ENCODE results near the gene TMEM11. TPM values are rescaled to one million over a fixed set of nuclear protein-coding genes. Genes with fewer than 3 reads are reported as not detected.

Gene TMEM11
- total and polyA plus RNA-seq, 7 donors = 52.9 to 159 (median 78.4) TPM

- H3K4me3 ChIP-seq = no peak overlapping the region
- ATAC-seq = no peak
- intact Hi-C loops (cut with DNase I) = no loop called here
- peaks cover 0 to 9% of the 10 kb centered on the region in 2 donors for H3K36me3 ChIP-seq (ENCODE audit: insufficient read depth in 1 of 2, low read depth in 1 of 2)
- no peak for TF ChIP-seq CTCF (IDR thresholded peaks at IDR 0.05)
- DNase-seq = no peak
- no peaks in the 10 kb centered on the region for H3K27me3 ChIP-seq (ENCODE audit: insufficient read depth in 3 of 3, low read length in 2 of 3)
- H3K27ac ChIP-seq = no peak overlapping the region
- H3K9me3 ChIP-seq = no peaks in the 10 kb centered on the region
- peaks cover 27% of the 10 kb centered on the region for H3K4me1 ChIP-seq
- WGBS, 3 donors = 93 to 95% (median 95%) methylated on average over 13 of the region's 13 CpGs
Observed at GRCh38 chr17:21177854-21178600, 35.9 kb downstream of the TMEM11 start.

- TF ChIP-seq CTCF (IDR thresholded peaks at IDR 0.05) = no peak
- DNase-seq (no peak), ATAC-seq (no peak)
- H3K27me3 ChIP-seq (ENCODE audit: insufficient read depth in 3 of 3, low read length in 2 of 3) = no peaks in the 10 kb centered on the region
- H3K4me1 ChIP-seq = peaks cover 27% of the 10 kb centered on the region
- no peaks in the 10 kb centered on the region for H3K9me3 ChIP-seq
- H3K4me3 ChIP-seq = no peak overlapping the region
- H3K27ac ChIP-seq = no peak overlapping the region
- H3K36me3 ChIP-seq (ENCODE audit: insufficient read depth in 1 of 2, low read depth in 1 of 2) = peaks cover 0 to 15% of the 10 kb centered on the region in 2 donors
- intact Hi-C loops (cut with DNase I) = no loop called here
- 91 to 94% (median 94%) methylated on average over 8 of the region's 8 CpGs for WGBS, 3 donors
Observed at GRCh38 chr17:21177401-21177800, 36.6 kb downstream of the TMEM11 start.

GRCh38 chr17:21176773-21177395 is 37.1 kb downstream of the TMEM11 start:
- ATAC-seq (no peak), DNase-seq (no peak)
- peaks cover 29% of the 10 kb centered on the region for H3K4me1 ChIP-seq
- H3K27me3 ChIP-seq (ENCODE audit: insufficient read depth in 3 of 3, low read length in 2 of 3) = no peaks in the 10 kb centered on the region
- H3K4me3 ChIP-seq = no peak overlapping the region
- TF ChIP-seq CTCF (IDR thresholded peaks at IDR 0.05) = no peak
- WGBS, 3 donors = 79 to 81% (median 80%) methylated on average over 12 of the region's 12 CpGs
- intact Hi-C loops (cut with DNase I) = no loop called here
- H3K9me3 ChIP-seq = no peaks in the 10 kb centered on the region
- peaks cover 0 to 16% of the 10 kb centered on the region in 2 donors for H3K36me3 ChIP-seq (ENCODE audit: insufficient read depth in 1 of 2, low read depth in 1 of 2)
- H3K27ac ChIP-seq = no peak overlapping the region

DNA sequence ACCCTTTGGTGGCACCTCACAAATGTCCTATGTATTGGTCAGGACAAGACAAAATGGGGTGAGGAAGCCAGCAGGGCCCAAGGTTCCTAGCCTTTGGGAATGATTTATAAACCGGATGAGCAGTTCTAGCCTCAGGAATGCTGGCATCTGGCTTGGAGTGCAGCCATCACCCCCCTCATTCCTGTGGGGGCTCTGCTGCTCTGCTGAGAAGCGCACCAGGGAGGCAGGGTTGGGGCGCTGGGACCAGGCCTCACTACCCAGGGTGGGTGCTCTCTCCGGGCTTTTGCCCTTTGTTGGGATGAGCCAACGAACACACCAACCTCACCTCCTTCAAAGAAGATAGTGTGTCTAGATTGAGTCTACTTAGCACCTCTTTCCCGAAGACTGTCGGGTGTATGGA is 39.2 kb downstream of the TMEM11 start:
- Histone ChIP-seq H3K4me3 (no peak overlapping the region), H3K27ac (peak overlapping the region; percentile 96), H3K9me3 (no peaks in the 10 kb centered on the region), H3K4me1 (peaks cover 48% of the 10 kb centered on the region), H3K27me3 (ENCODE audit: insufficient read depth in 3 of 3, low read length in 2 of 3) (no peaks in the 10 kb centered on the region), H3K36me3 (ENCODE audit: insufficient read depth in 1 of 2, low read depth in 1 of 2) (peaks cover 0 to 13% of the 10 kb centered on the region in 2 donors)
- TF ChIP-seq CTCF (IDR thresholded peaks at IDR 0.05) = no peak
- DNase-seq (peak in 1 of 2 donors; percentile 69), ATAC-seq (no peak)
- 74 to 85% (median 84%) methylated on average over 7 of the region's 7 CpGs for WGBS, 3 donors
- intact Hi-C loops (cut with DNase I) = loop anchor here in 1 of 2 donors (5.0 kb wide), 1 partner anchor 38 kb away; the partner anchor contains the start of gene TMEM11
